ENCODE data around the gene SAYSD1.

GRCh38 chr6:39065561-39065960 lies 49.4 kb downstream of the SAYSD1 start:
- TF ChIP-seq CTCF (IDR thresholded peaks at IDR 0.05; ENCODE audit: insufficient read depth, low read length) (no peak), POLR2AphosphoS5 (IDR thresholded peaks at IDR 0.05; ENCODE audit: low read depth) (no peak), GABPA (IDR thresholded peaks at IDR 0.05; ENCODE audit: low read depth) (no peak), SPI1 (IDR thresholded peaks at IDR 0.05; ENCODE audit: borderline replicate concordance, low read depth) (no peak), REST (IDR thresholded peaks at IDR 0.05; ENCODE audit: insufficient replicate concordance, low read depth) (no peak)
